ENCODE results near the gene GLCCI1.

DNA sequence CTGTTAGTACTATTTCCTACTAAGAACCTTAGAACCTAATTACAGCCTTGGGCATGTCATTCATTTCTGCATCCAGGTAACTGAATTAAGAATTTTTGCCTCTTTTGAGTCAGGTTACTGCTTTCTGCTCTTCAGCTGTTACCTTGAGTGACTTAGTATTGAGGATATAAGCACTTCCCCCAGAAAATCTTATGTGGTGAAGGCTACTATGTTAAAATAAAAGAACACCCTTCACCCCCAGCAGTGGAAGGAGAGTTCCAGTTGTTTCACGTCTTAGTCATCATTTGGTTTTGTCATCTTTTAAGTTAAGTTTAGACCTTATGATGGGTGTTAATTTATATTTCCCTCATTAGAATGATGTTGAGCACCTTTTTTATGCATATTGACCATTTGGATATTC, 82.8 kb downstream of the GLCCI1 start:
- TF ChIP-seq, protein P1, sequence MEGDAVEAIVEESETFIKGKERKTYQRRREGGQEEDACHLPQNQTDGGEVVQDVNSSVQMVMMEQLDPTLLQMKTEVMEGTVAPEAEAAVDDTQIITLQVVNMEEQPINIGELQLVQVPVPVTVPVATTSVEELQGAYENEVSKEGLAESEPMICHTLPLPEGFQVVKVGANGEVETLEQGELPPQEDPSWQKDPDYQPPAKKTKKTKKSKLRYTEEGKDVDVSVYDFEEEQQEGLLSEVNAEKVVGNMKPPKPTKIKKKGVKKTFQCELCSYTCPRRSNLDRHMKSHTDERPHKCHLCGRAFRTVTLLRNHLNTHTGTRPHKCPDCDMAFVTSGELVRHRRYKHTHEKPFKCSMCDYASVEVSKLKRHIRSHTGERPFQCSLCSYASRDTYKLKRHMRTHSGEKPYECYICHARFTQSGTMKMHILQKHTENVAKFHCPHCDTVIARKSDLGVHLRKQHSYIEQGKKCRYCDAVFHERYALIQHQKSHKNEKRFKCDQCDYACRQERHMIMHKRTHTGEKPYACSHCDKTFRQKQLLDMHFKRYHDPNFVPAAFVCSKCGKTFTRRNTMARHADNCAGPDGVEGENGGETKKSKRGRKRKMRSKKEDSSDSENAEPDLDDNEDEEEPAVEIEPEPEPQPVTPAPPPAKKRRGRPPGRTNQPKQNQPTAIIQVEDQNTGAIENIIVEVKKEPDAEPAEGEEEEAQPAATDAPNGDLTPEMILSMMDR (IDR thresholded peaks at IDR 0.05), result no peak
- TF ChIP-seq POLR2A (IDR thresholded peaks at IDR 0.05), result no peak

All from right lobe of liver (tissue), 4 donors.